AG04450 (cell line): Measurements from ENCODE around the gene GP9. TPM values are rescaled to one million over a fixed set of nuclear protein-coding genes. Genes with fewer than 3 reads are reported as not detected.

Experiments
- CTCF ChIA-PET: fragments of 300-600, 350-600 bp; formaldehyde crosslinking; extraction: SDS; loops from one replicate; lab custom pipeline; 2022; ENCODE audit warnings: antibody characterized with exemption, inconsistent platforms; lab: Charles Lee
- POLR2A ChIA-PET: fragments of 350-600 bp; formaldehyde crosslinking; extraction: SDS; loops from one replicate; lab custom pipeline; 2021; ENCODE audit warnings: antibody characterized with exemption, inconsistent platforms; lab: Yijun Ruan, JAX
- DNase-seq: peaks from one replicate; pipeline ENCODE4 v3.0.0-alpha.2; 2011; ENCODE audit warnings: low read depth, low spot score
- H3K27ac ChIP-seq: one replicate; pipeline ENCODE4 v1.5.1; 2012; ENCODE audit warnings: low read depth, low read length, control low read depth
- H3K27me3 ChIP-seq: one replicate; pipeline ENCODE4 v1.6.0; 2012; ENCODE audit warnings: low read length; ENCODE audit not compliant: control insufficient read depth, insufficient read depth
- H3K4me3 ChIP-seq: 2 replicates; pipeline ENCODE4 v1.5.1; 2011; ENCODE audit warnings: mild to moderate bottlenecking, low read depth, low read length, control low read depth
- H3K9me3 ChIP-seq: 2 replicates; pipeline ENCODE4 v1.5.1; 2012; ENCODE audit warnings: low read length; ENCODE audit not compliant: control insufficient read depth, insufficient read depth
- CTCF ChIP-seq: IDR thresholded peaks from 2 replicates; pipeline ENCODE4 v1.5.1; 2011; ENCODE audit warnings: low read depth, low read length, control low read depth, inconsistent platforms
- polyA plus RNA-seq: library from polyadenylated mRNA; depleted of rRNA; stranded (reverse); fragments of >200 nt; gene quantifications from 2 replicates; pipeline ENCODE4 v1.2.3, GENCODE V29; 2011

GP9 gene
- polyA plus RNA-seq, 1 experiment = not detected

DNA sequence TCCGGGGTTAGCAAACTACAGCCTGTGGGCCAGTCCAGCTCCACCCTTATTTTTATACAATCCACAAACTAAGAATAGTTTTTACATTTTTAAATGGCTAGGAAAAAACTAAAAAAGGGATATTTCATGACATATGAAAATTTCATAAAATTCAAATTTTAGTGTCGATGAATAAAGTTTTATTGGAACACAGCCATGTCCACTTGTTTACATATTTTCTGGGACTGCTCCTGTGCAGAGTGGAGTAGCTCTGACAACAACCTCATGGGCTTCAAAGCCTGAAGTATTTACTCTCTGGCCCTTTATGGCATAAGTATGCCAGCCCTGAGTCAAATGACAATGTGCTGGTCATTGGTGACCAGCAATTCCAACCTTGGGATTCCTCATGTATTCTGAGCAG is 42.3 kb upstream of the GP9 start:
- peaks cover 8% of the 10 kb centered on the region for H3K9me3 ChIP-seq
- peaks cover 3% of the 10 kb centered on the region for H3K27me3 ChIP-seq
- DNase-seq = no peak
- CTCF ChIA-PET = interaction anchor here (1.3 to 2.9 kb wide), 3 partner anchors 8 to 48 kb away, joined by 3 to 16 read pairs (median 5); no protein-coding TSS in a partner anchor
- TF ChIP-seq CTCF = no peak
- H3K27ac ChIP-seq = no peak overlapping the region
- no peak overlapping the region for H3K4me3 ChIP-seq
- POLR2A ChIA-PET = no interaction called here

DNA sequence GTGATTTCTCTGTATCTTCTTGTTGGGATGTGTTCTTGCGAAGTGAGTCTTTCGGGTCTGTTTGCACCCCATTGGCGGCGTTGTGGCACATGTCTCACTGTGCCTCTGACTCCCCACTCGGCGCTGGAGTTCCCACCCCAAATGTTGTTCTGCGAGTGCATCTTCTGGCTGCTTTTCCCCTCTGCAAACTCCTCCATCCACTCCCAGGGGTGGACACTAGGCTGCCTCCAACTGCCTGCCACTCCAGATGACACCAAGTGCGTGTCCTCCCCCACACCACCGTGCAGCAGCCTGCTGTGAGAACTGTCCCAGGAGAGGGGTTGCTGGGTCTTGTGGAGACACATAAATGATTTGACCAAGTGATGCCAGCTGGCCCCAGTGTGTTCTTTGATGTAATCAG is 41.8 kb upstream of the GP9 start:
- CTCF ChIA-PET = interaction anchor here (2.4 to 2.9 kb wide), 2 partner anchors 48 kb away, joined by 16 to 20 read pairs; no protein-coding TSS in a partner anchor
- Histone ChIP-seq H3K27ac (no peak overlapping the region), H3K27me3 (peaks cover 4% of the 10 kb centered on the region), H3K9me3 (peaks cover 10% of the 10 kb centered on the region), H3K4me3 (no peak overlapping the region)
- DNase-seq = no peak
- POLR2A ChIA-PET = no interaction called here
- no peak for TF ChIP-seq CTCF

DNA sequence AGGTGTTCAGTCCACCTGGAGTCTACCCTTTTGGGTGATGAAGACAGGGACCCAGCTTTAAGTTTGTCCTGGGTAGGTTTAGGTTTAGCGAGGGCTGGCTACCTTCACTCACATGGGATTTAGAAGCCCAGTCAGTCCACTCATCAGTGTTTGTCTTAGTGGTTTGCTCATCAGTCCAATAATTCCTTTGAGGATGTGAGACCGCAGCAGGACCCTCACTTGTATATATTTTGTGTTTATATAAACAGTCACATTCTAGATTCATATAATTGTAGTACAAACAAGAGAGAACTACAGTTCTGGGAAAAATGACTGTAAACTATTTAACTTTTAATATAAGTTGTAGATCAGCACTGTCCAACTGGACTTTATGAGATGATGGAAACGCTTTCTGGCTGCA is 41.3 kb upstream of the GP9 start:
- ChIA-PET CTCF (interaction anchor here (2.1 to 2.4 kb wide), 2 partner anchors 34 to 49 kb away, joined by 10 to 20 read pairs; no protein-coding TSS in a partner anchor), POLR2A (no interaction called here)
- no peak for DNase-seq
- no peak for TF ChIP-seq CTCF
- Histone ChIP-seq H3K27me3 (peaks cover 6% of the 10 kb centered on the region), H3K9me3 (peaks cover 10% of the 10 kb centered on the region), H3K27ac (no peak overlapping the region), H3K4me3 (no peak overlapping the region)

DNA sequence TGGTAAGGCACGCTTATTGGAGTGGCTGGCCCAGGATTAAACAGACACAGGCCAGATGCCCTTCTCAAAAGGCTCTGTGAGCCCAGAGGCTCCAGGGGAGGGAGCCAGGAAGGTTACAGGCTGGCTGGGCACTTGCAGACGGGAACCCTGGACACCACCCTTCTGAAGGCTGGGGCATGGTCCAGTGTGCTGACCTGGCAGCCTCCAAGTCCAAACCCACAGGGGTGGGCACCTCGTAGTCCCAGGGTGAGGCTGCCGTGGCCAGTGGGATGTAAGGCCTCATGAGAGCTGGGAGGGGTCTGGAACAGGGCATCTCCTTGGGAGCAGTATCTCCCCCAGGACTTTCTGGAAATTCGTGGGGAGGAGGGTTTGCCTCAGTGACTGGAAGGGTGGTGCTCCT is 39.9 kb upstream of the GP9 start:
- POLR2A ChIA-PET = interaction anchor here (0.6 to 1.0 kb wide), 4 partner anchors 16 to 57 kb away, joined by 3 to 5 read pairs (median 4); no protein-coding TSS in a partner anchor
- H3K9me3 ChIP-seq = peaks cover 10% of the 10 kb centered on the region
- TF ChIP-seq CTCF = no peak
- DNase-seq = no peak
- CTCF ChIA-PET = interaction anchor here (0.7 to 2.4 kb wide), 3 partner anchors 33 to 50 kb away, joined by 3 to 20 read pairs (median 10); no protein-coding TSS in a partner anchor
- H3K27me3 ChIP-seq = peaks cover 19% of the 10 kb centered on the region
- peak overlapping the region; percentile 75 for H3K27ac ChIP-seq
- no peak overlapping the region for H3K4me3 ChIP-seq

- ChIA-PET CTCF (interaction anchor here (2.1 to 2.4 kb wide), 3 partner anchors 32 to 51 kb away, joined by 10 to 20 read pairs (median 19); no protein-coding TSS in a partner anchor), POLR2A (interaction anchor here (0.9 to 1.0 kb wide), 3 partner anchors 17 to 48 kb away, joined by 3 to 5 read pairs (median 4); no protein-coding TSS in a partner anchor)
- peaks cover 10% of the 10 kb centered on the region for H3K9me3 ChIP-seq
- peaks cover 21% of the 10 kb centered on the region for H3K27me3 ChIP-seq
- no peak for TF ChIP-seq CTCF
- H3K4me3 ChIP-seq = no peak overlapping the region
- H3K27ac ChIP-seq = peak overlapping the region; percentile 75
- peak; percentile 53 for DNase-seq
These were observed 39.4 kb upstream of the GP9 start for GRCh38 chr3:129021140-129021551.
